Caki2 (cell line): ENCODE measurements around the gene CBFA2T3. TPM values are rescaled to one million over a fixed set of nuclear protein-coding genes. Genes with fewer than 3 reads are reported as not detected.
"Not testable (repeated sequence)": the region's sequence is repeated elsewhere in the genome, so short reads cannot be mapped to it uniquely, and the experiment has no call there.

ENCODE experiments used
- DNase-seq: peaks from one replicate; pipeline ENCODE4 v3.0.0-alpha.2; 2015; ENCODE audit warnings: low read depth
- in situ Hi-C: cut with HindIII; loops from 2 replicates; pipeline ENCODE4 v1.10.0; 2016; ENCODE audit warnings: low sequenced_read_pairs, low pct_unique_long_range_greater_than_20kb, mixed read lengths
- total RNA-seq: library from RNA; depleted of rRNA; stranded (reverse); fragments of >200 nt; shearing (Covaris generic); gene quantifications from 2 replicates; pipeline ENCODE4 v1.2.3, GENCODE V29; 2014; ENCODE audit warnings: low replicate concordance

Gene CBFA2T3
- total RNA-seq, 1 experiment from 2014 or later = 0.27 TPM

DNA sequence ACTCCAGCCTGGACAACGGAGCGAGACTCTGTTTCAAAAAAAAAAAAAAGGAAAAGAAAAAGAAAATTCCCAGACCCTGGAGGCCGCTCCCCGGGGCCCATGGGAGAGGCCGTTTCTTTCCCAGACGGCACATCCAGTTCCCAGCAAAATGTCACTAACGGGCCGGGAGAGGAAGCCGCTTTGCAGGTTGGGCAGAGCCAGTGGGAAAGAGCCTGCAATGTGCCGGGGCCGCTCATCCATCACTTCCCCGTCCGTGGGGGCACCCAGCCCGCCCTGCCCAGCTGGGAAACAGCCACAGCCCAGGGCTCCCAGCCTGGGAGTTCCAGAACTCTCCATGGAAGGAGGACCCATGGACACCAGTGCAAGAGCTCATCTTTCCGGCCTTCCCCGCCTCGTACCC, 68.7 kb downstream of the CBFA2T3 start:
- no peak for DNase-seq
- in situ Hi-C loops = no loop called here

- in situ Hi-C loops = no loop called here
- DNase-seq = no peak
These were observed 69.2 kb downstream of the CBFA2T3 start for GRCh38 chr16:88907768-88908167.

- DNase-seq = no peak
- in situ Hi-C loops = no loop called here
These were observed 70.4 kb downstream of the CBFA2T3 start for GRCh38 chr16:88906535-88907105.

DNA sequence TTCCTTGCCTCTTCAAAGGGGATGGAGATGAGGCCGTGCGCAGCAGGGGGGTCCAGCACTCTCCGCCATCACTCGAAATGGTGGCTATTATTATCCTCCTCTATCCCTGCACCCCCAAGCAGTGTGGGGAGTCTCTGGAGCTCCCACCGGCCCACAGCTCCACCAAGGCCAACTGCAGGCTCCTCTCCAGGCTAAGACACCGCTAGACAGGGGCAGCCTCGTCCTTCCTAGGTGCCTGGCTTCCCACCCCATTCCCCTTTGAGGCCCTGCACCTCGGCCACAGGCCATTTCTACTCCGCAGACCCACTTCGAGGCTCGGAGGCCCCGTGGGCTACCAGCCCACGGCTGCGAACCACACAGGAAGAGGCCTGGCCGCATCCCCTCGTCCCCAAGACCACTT, 71.0 kb downstream of the CBFA2T3 start:
- no peak for DNase-seq
- in situ Hi-C loops = no loop called here

- in situ Hi-C loops = no loop called here
- DNase-seq = peak; percentile 19
These were observed 71.4 kb downstream of the CBFA2T3 start for GRCh38 chr16:88905563-88905962.

DNA sequence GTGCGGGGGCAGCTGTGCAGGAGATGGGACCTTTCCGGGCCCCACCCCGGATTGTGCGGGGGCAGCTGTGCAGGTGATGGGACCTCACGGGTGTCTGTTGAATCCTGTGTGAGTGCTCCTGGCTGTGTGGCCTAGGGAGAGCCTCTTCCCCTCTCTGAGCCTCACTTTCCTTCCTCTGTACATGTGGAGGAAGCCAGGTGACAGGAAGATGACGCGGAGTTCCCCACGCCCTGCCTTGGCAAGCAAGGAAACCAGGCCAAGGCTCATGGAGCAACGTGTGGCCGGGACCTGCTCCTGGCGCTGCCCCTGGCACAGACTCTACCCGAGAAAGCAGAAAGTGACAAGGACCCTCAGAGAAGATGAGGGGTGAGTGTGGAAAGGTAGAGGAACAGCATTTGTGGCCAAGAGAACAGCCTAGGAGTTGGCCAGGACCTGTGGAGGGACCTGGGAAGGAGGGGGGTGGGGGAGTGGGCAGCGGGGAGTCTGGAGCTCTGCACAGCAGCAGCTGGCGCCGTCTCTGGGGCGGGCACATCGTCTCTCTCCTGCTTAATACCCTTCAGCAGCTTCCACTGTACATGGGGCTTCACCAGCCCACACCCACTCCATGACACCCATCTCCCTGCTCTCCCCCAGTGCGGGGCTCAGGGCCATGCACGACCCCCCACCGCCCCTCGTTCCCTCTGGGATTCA, 72.2 kb downstream of the CBFA2T3 start:
- no peak for DNase-seq
- in situ Hi-C loops = no loop called here

DNA sequence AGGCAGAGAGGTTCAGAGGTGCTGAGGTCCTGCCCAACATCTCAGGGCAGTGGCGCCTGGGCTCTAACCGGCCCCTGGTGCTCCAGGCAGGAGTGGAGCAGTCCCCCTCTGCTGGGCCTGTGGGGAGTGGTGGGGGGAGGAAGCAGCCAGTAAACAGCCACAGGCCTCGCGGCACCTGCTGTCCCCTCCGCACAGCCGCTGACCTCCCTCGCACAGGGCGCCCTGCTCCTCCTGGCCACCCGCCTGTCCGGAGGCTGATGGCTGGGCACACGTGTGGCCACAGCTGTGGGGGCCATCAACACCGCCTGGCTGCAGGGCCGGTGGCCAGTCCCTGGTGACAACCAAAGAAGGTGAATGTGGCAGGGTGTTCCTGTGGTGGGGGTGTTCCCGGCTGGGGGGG, 73.7 kb downstream of the CBFA2T3 start:
- DNase-seq = no peak
- in situ Hi-C loops = no loop called here

DNA sequence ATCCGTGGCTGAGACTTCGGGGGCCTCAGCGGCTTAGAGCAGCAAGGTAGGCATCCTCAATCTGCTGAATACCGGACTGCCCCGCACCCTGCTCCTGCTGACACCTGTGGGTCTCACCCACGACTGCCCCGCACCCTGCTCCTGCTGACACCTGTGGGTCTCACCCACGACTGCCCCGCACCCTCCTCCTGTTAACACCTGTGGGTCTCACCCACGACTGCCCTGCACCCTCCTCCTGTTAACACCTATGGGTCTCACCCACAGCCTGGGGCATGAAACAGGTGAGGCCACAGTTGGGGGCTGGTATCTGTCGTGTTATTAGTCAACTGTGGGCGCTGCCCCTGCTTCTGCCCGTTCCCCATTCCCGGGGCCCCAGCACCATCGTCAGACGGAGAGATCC, 74.3 kb downstream of the CBFA2T3 start:
- in situ Hi-C loops = no loop called here
- DNase-seq = no peak

- DNase-seq = no peak
- in situ Hi-C loops = no loop called here
These were observed 75.2 kb downstream of the CBFA2T3 start for GRCh38 chr16:88901718-88902337.

- in situ Hi-C loops = no loop called here
- no peak for DNase-seq
These were observed 76.3 kb downstream of the CBFA2T3 start for GRCh38 chr16:88900662-88901052.

GRCh38 chr16:88899901-88900661, 76.9 kb downstream of the CBFA2T3 start:
- in situ Hi-C loops = no loop called here
- no peak for DNase-seq

- in situ Hi-C loops = no loop called here
- DNase-seq = no peak
These were observed 79.1 kb downstream of the CBFA2T3 start for GRCh38 chr16:88897696-88898425.

GRCh38 chr16:88896238-88897070, 80.6 kb downstream of the CBFA2T3 start:
- in situ Hi-C loops = no loop called here
- no peak for DNase-seq

DNA sequence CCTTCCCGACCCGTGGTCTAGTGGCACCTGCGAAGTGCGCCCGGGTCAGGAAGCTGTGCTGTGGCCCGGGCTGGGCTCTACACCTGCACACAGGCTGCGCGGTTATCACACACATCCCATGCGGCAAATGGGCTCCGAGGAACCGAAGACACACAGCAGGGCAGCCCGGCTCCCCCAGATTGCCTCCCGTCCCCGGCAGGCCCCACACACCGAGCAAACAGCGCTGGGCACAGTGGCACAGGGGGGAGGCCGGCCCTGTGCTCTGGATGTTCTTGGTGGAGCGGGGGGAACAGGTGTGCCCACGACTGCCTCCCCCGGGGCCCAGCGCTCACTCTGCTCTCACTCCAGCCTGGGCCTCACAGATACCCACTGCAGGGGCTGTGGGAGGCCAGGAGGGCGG, 81.7 kb downstream of the CBFA2T3 start:
- in situ Hi-C loops = no loop called here
- no peak for DNase-seq

DNA sequence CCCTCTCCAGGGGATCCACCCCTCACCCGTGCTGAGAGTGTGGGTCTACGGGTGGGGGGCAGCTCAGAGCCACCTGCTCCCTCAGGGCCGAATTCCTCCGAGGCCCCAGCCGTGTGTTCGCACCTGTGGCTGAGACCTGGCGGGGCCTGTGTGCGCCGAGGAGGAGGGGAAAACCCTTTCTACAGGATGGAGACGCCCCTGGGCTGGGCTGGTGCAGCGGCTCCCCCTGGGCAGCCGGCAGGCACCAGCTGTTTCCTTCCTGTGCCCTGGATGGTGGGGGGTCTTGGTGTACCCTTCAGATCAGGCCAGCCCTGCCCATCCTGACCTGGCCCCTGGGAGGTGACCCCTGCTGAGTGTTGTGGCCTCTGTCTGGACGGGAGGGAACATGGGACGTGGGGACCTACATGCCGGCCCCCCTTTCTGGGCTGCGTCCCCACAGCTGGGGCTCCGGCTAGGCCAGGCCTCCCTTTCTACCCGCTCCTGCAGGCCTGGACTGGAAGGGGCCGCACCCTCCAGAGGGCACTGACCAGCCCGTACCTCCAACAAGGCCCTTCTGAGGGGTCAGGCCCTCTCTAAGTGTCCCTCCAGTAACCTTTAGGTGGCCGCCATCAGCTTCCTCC, 82.2 kb downstream of the CBFA2T3 start:
- no peak for DNase-seq
- in situ Hi-C loops = no loop called here

- DNase-seq, in situ Hi-C loops: not testable (repeated sequence)
These were observed 82.7 kb downstream of the CBFA2T3 start for GRCh38 chr16:88894266-88894665.
